H1 (cell line): ENCODE results near the gene STIMATE. TPM values are rescaled to one million over a fixed set of nuclear protein-coding genes. Genes with fewer than 3 reads are reported as not detected.

ENCODE experiments used
- CTCF ChIA-PET: fragments of 300-600 bp; sonication (Branson Sonifier 250); formaldehyde crosslinking; loops from one replicate; lab custom pipeline; 2021; ENCODE audit not compliant: partially characterized antibody; lab: Charles Lee
- POLR2A ChIA-PET: fragments of 300-600 bp; sonication (Branson Sonifier 250); formaldehyde crosslinking; loops from one replicate; lab custom pipeline; 2021; ENCODE audit warnings: inconsistent platforms; ENCODE audit not compliant: partially characterized antibody; lab: Charles Lee
- DNase-seq, 2 experiments: peaks; one replicate each; pipeline versions ENCODE4 v3.0.0 to v3.0.0-alpha.2; 2010 to 2022; ENCODE audit warnings: low spot score in 2 of 2, low read depth in 1 of 2, mixed read lengths in 1 of 2
- FAIRE-seq: peaks from 2 replicates; lab custom pipeline; 2011; peaks lifted over from hg19 to GRCh38; lab: Jason Lieb, UNC
- H2AFZ ChIP-seq: 2 replicates; pipeline ENCODE4 v1.8.1; 2012; ENCODE audit warnings: low read length, inconsistent platforms
- H2AK5ac ChIP-seq: 2 replicates; pipeline ENCODE4 v1.6.1; 2013; ENCODE audit warnings: low read depth, low read length
- H2BK120ac ChIP-seq: replicated peaks from 2 replicates; pipeline ENCODE3; 2013; ENCODE audit warnings: low read depth, low read length, inconsistent platforms
- H2BK12ac ChIP-seq: 2 replicates; pipeline ENCODE4 v1.6.1; 2013; ENCODE audit warnings: low read depth, low read length
- H2BK15ac ChIP-seq: 2 replicates; pipeline ENCODE4 v1.6.1; 2013; ENCODE audit warnings: low read length
- H2BK20ac ChIP-seq: 2 replicates; pipeline ENCODE4 v1.6.1; 2013; ENCODE audit warnings: low read length
- H2BK5ac ChIP-seq: 2 replicates; pipeline ENCODE4 v1.6.1; 2013; ENCODE audit warnings: low read depth, low read length
- H3K14ac ChIP-seq: 2 replicates; pipeline ENCODE4 v1.6.1; 2013; ENCODE audit warnings: inconsistent platforms; ENCODE audit not compliant: insufficient read length
- H3K18ac ChIP-seq: 2 replicates; pipeline ENCODE4 v1.6.1; 2013; ENCODE audit warnings: low read length; ENCODE audit errors: extremely low read depth
- H3K23ac ChIP-seq: 2 replicates; pipeline ENCODE4 v1.6.1; 2013; ENCODE audit warnings: inconsistent platforms; ENCODE audit not compliant: insufficient read length
- H3K23me2 ChIP-seq: 2 replicates; pipeline ENCODE4 v1.6.1; 2013; ENCODE audit warnings: low read depth, low read length
- H3K27ac ChIP-seq: 2 replicates; pipeline ENCODE4 v1.6.1; 2011; ENCODE audit warnings: low read depth, low read length, inconsistent platforms
- H3K27me3 ChIP-seq, 4 experiments: replicated peaks in 1 of 4; 1 replicate in 1 of 4; 2 replicates in 3 of 4; pipeline versions ENCODE4 v1.6.1 to v1.8.1; 2011 to 2013; ENCODE audit warnings: low read length in 3 of 4, mild to moderate bottlenecking in 3 of 4, inconsistent platforms in 2 of 4, mixed read lengths in 2 of 4, moderate library complexity in 1 of 4; ENCODE audit not compliant: control insufficient read depth in 3 of 4, insufficient read depth in 3 of 4; ENCODE audit errors: extremely low read depth in 1 of 4
- H3K36me3 ChIP-seq, 4 experiments: 2 replicates each; pipeline versions ENCODE4 v1.6.1 to v1.8.1; 2011 to 2013; ENCODE audit warnings: mild to moderate bottlenecking in 4 of 4, low read length in 3 of 4, moderate library complexity in 2 of 4, control low read depth in 1 of 4, inconsistent platforms in 1 of 4; ENCODE audit not compliant: insufficient read depth in 4 of 4, control insufficient read depth in 2 of 4
- H3K4ac ChIP-seq: replicated peaks from 2 replicates; pipeline ENCODE3; 2013; ENCODE audit warnings: low read length, low read depth, mixed read lengths, inconsistent platforms; ENCODE audit not compliant: insufficient read length
- H3K4me1 ChIP-seq, 4 experiments: replicated peaks in 1 of 4; 1 replicate in 1 of 4; 2 replicates in 3 of 4; pipeline versions ENCODE4 v1.6.1 to v1.8.1; 2011 to 2013; ENCODE audit warnings: low read length in 3 of 4, inconsistent platforms in 2 of 4, mixed read lengths in 1 of 4; ENCODE audit not compliant: insufficient read depth in 4 of 4, control insufficient read depth in 3 of 4
- H3K4me2 ChIP-seq, 2 experiments: 2 replicates each; pipeline versions ENCODE4 v1.6.1 to v1.8.1; 2011 to 2013; ENCODE audit warnings: low read depth in 2 of 2, low read length in 2 of 2, control low read depth in 1 of 2, inconsistent platforms in 1 of 2, mild to moderate bottlenecking in 1 of 2; ENCODE audit not compliant: insufficient read depth in 1 of 2
- H3K4me3 ChIP-seq, 4 experiments: fragments of 200-600, 300-600 bp in 1 of 4; sonication (generic), shearing (Covaris generic), sonication (Bioruptor Twin) in 1 of 4; 2 replicates each; pipeline versions ENCODE4 v1.5.1 to v1.8.1; 2011 to 2016; ENCODE audit warnings: low read length in 4 of 4, low read depth in 3 of 4, control low read depth in 2 of 4, inconsistent platforms in 2 of 4, mild to moderate bottlenecking in 2 of 4, mixed read lengths in 1 of 4, moderate library complexity in 1 of 4; ENCODE audit not compliant: insufficient read depth in 2 of 4; ENCODE audit errors: extremely low read depth in 1 of 4
- H3K56ac ChIP-seq: replicated peaks from 2 replicates; pipeline ENCODE3; 2013; ENCODE audit warnings: low read depth, mild to moderate bottlenecking, mixed read lengths, low read length, inconsistent platforms; ENCODE audit not compliant: insufficient read length
- H3K79me1 ChIP-seq: 2 replicates; pipeline ENCODE4 v1.6.1; 2013; ENCODE audit warnings: low read depth, low read length, control low read depth
- H3K79me2 ChIP-seq, 2 experiments: 2 replicates each; pipeline versions ENCODE4 v1.6.1 to v1.8.1; 2012 to 2013; ENCODE audit warnings: low read length in 2 of 2, mild to moderate bottlenecking in 2 of 2, inconsistent platforms in 1 of 2; ENCODE audit not compliant: insufficient read depth in 2 of 2, control insufficient read depth in 1 of 2
- H3K9ac ChIP-seq, 4 experiments: replicated peaks in 1 of 4; 1 replicate in 1 of 4; 2 replicates in 3 of 4; pipeline versions ENCODE4 v1.6.1 to v1.8.1; 2011 to 2013; ENCODE audit warnings: low read depth in 3 of 4, low read length in 3 of 4, control low read depth in 2 of 4, mild to moderate bottlenecking in 2 of 4, moderate library complexity in 2 of 4, inconsistent platforms in 1 of 4; ENCODE audit errors: extremely low read depth in 1 of 4
- H3K9me3 ChIP-seq, 2 experiments: 2 replicates each; pipeline versions ENCODE4 v1.6.1 to v1.8.1; 2012 to 2013; ENCODE audit warnings: mild to moderate bottlenecking in 2 of 2, moderate library complexity in 2 of 2, control low read depth in 1 of 2, inconsistent platforms in 1 of 2, low read depth in 1 of 2, low read length in 1 of 2, mixed read lengths in 1 of 2; ENCODE audit not compliant: insufficient read depth in 2 of 2
- H4K20me1 ChIP-seq, 2 experiments: replicated peaks in 1 of 2; 2 replicates each; pipeline versions ENCODE3 to v1.8.1; 2011 to 2013; ENCODE audit warnings: inconsistent platforms in 2 of 2, low read length in 2 of 2, mild to moderate bottlenecking in 1 of 2; ENCODE audit not compliant: insufficient read depth in 2 of 2, control insufficient read depth in 1 of 2
- H4K5ac ChIP-seq: 2 replicates; pipeline ENCODE4 v1.6.1; 2013; ENCODE audit warnings: low read length, low read depth, mixed read lengths, inconsistent platforms; ENCODE audit not compliant: insufficient read length
- H4K8ac ChIP-seq: 2 replicates; pipeline ENCODE4 v1.8.0; 2013; ENCODE audit warnings: mild to moderate bottlenecking, moderate library complexity, low read length, inconsistent platforms; ENCODE audit not compliant: insufficient read depth; ENCODE audit errors: extremely low read depth
- H4K91ac ChIP-seq: replicated peaks from 2 replicates; pipeline ENCODE3; 2013; ENCODE audit warnings: low read length, mixed read lengths, inconsistent platforms; ENCODE audit not compliant: insufficient read length
- KDM5A ChIP-seq: fragments of 200-600 bp; IDR thresholded peaks from 2 replicates; pipeline ENCODE4 v1.7.1; 2012; ENCODE audit warnings: mild to moderate bottlenecking, low read length, inconsistent platforms, mixed read lengths
- RNF2 ChIP-seq: fragments of 200-900, 300-1000 bp; sonication (generic); IDR thresholded peaks from 2 replicates; pipeline ENCODE4 v1.7.1; 2016; ENCODE audit warnings: borderline replicate concordance, low read depth, mild to moderate bottlenecking, antibody characterized with exemption, low read length; ENCODE audit not compliant: poor library complexity, severe bottlenecking; ENCODE audit errors: missing control alignments
- YY1 ChIP-seq: IDR thresholded peaks from 2 replicates; pipeline ENCODE4 v1.6.1; 2011; ENCODE audit warnings: low read depth, mild to moderate bottlenecking, low read length
- ZNF274 ChIP-seq: IDR thresholded peaks from 2 replicates; pipeline ENCODE4 v1.7.0; 2012; ENCODE audit warnings: low read length, borderline replicate concordance; ENCODE audit errors: extremely low read depth
- WGBS, 2 experiments: shearing (Covaris generic) in 1 of 2; methylation state at CpG; one replicate each; pipeline versions ENCODE4 v1.1.6 to v1.1.7; 2013 to 2015; ENCODE audit warnings: low lambda C conversion rate in 2 of 2, mixed read lengths in 2 of 2, inconsistent platforms in 1 of 2, low coverage in 1 of 2, missing lambda C conversion rate in 1 of 2; ENCODE audit not compliant: insufficient replicate concordance in 2 of 2, insufficient coverage in 1 of 2, insufficient read length in 1 of 2; ENCODE audit errors: extremely low coverage in 1 of 2, missing lambda C conversion rate in 1 of 2; 5-methylcytosine and 5-hydroxymethylcytosine counted together
- long read RNA-seq, 2 experiments: library from RNA in 1 of 2; library from capped mRNA in 1 of 2; stranded (forward); transcript quantifications; one replicate each; pipeline ENCODE4 v2.0.0, GENCODE V29; 2021; ENCODE audit warnings: inconsistent platforms in 1 of 2
- polyA minus RNA-seq, 3 experiments: library from RNA; depleted of rRNA, polyadenylated mRNA; stranded (reverse); fragments of >200 nt; gene quantifications; 1 replicate in 2 of 3; 2 replicates in 1 of 3; pipeline ENCODE4 v1.2.3, GENCODE V29; 2011
- polyA plus RNA-seq, 7 experiments: library from polyadenylated mRNA; depleted of rRNA in 3 of 7; stranded (reverse) in 5 of 7; unstranded in 2 of 7; fragments of >200 nt in 5 of 7; fragments of 200-250 nt in 2 of 7; gene quantifications; 1 replicate in 5 of 7; 2 replicates in 1 of 7; 4 replicates in 1 of 7; pipeline versions ENCODE4 v1.2.1 to v1.2.3, GENCODE V29; 2011 to 2013; ENCODE audit warnings: missing spikeins in 2 of 7, mixed read lengths in 2 of 7
- total RNA-seq: library from RNA; stranded (reverse); fragmentation: NEBNext Ultra II Directional; extraction: Animal tissue kit (Norgen Biotek cat#: 25700); gene quantifications from 2 replicates; pipeline ENCODE4 v1.2.1, GENCODE V29; 2021

The STIMATE gene
- total RNA-seq (22.1 and 23.0 TPM in 2 replicates), polyA plus RNA-seq (2011; rRNA removed) (17.5 and 33.0 TPM in 2 replicates), polyA minus RNA-seq (2011; rRNA and poly(A)+ RNA removed) (19.6 and 21.4 TPM in 2 replicates)
- 18.6 TPM for polyA plus RNA-seq (2011; cell fraction: cytosol; rRNA removed)
- polyA plus RNA-seq (2011; cell fraction: nucleus; rRNA removed) = 59.9 TPM
- polyA plus RNA-seq (2012, experiment 1 of 2) = 12.2 to 19.4 TPM (median 15.0 TPM) in 4 replicates
- 8.8 TPM for polyA plus RNA-seq (2012, experiment 2 of 2)
- polyA plus RNA-seq (2013, experiment 1 of 2) = 26.4 TPM
- polyA plus RNA-seq (2013, experiment 2 of 2) = 27.2 TPM
- 22.6 TPM for polyA minus RNA-seq (2011; cell fraction: cytosol; rRNA and poly(A)+ RNA removed)
- polyA minus RNA-seq (2011; cell fraction: nucleus; rRNA and poly(A)+ RNA removed) = 24.2 TPM
- long read RNA-seq, experiment 1, full-length matches to known transcripts = 9 of 23 reads
- long read RNA-seq, experiment 1, partial matches to known transcripts = 1 of 23 reads
- long read RNA-seq, experiment 1, other reads (novel, unspliced or antisense) = 13 of 23 reads
- long read RNA-seq, experiment 2, partial matches to known transcripts = 9 of 11 reads
- long read RNA-seq, experiment 2, other reads (novel, unspliced or antisense) = 2 of 11 reads

DNA sequence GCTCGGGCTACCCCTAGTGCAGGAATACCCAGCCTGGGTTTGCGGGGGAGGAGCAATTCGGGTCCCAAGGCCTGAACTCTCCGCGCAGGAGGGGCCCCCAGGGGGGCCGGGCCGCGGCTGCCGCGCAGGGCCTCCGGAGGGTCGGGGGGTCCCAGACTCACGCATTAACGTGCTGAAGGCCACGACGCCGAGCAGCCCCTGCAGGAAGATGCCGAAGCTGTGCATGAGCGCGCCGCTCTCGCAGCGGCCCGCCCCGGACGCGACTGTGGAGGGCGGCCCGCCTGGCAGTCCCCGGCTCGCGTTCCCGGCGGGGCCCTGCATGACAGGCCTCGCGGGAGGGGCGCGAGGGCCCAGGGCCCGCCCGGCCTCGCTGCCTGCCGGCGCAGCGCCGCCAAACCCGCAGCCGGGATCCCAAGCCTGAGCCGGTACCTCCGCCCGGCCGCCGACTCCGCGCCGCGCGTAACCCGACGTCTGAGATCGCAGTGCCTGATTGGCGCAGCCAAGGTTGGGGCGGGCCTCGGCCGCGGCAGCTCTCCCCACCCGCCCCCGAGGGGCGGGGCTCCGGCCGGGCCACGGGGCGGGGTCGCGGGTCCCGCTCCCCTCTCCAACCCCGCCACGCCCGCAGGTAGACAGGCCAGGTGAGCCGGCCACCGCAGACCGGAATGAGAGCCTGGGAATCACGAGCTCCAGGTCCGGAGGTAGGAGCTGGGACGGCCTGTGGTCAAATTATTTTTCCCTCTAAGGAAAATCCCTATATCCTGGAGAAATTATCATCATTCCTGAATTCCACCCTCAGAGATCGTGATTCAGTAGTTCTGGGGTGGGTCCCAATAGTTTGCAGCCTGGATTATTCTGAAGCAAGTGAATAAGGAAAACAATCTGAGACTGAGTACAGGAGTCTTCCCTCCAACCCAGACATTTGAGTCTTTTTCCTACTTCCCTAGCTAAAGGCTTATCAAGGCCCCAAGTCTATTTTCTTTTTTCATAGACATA, at the start of gene STIMATE:
Gene STIMATE (minus strand): TSS at position 419 of the 993 bp plus-strand sequence. CDS start 98 bp downstream, at position 321.
- H2BK20ac ChIP-seq = no peak within 1 kb of the TSS
- H2AFZ ChIP-seq = peak within 1 kb of the TSS; percentile 87
- ChIA-PET POLR2A (interaction anchor here (0.8 to 2.0 kb wide), 5 partner anchors 10 to 132 kb away, joined by 3 to 7 read pairs (median 4); no protein-coding TSS in a partner anchor), CTCF (interaction anchor here (0.7 to 1.9 kb wide), 12 partner anchors 8 to 175 kb away, joined by 3 to 6 read pairs (median 3); no protein-coding TSS in a partner anchor)
- H2BK15ac ChIP-seq = no peak within 1 kb of the TSS
- no peak within 1 kb of the TSS for H3K56ac ChIP-seq
- H3K4me3 ChIP-seq = peak within 1 kb of the TSS; percentile 76 to 84 (median 80)
- FAIRE-seq (no peak), DNase-seq (peak; percentile 60 to 91)
- H3K4ac ChIP-seq = peak within 1 kb of the TSS; percentile 25
- H3K27ac ChIP-seq = no peak within 1 kb of the TSS
- H3K79me1 ChIP-seq = 0 out of 2 replicates have a peak, but pooled peaks cover 2% of the 10 kb centered on the region
- H2AK5ac ChIP-seq = 0 out of 2 replicates have a peak within 1 kb of the TSS, but pooled peaks have one; percentile 9
- no peak within 1 kb of the TSS for H4K5ac ChIP-seq
- H4K20me1 ChIP-seq = peaks cover 1 to 3% of the 10 kb centered on the region in 2 experiments
- no peak within 1 kb of the TSS for H3K23ac ChIP-seq
- H2BK5ac ChIP-seq = 0 out of 2 replicates have a peak within 1 kb of the TSS, but pooled peaks have one; percentile 19
- H3K9me3 ChIP-seq = no peaks in the 10 kb centered on the region
- peaks cover 0 to 3% (median 1%) of the 10 kb centered on the region in 4 experiments; a peak in 2 of 7 replicates for H3K4me1 ChIP-seq
- no peak within 1 kb of the TSS for H2BK120ac ChIP-seq
- no peak within 1 kb of the TSS for H2BK12ac ChIP-seq
- H3K36me3 ChIP-seq = no peaks in the 10 kb centered on the region
- 0 out of 2 replicates have a peak within 1 kb of the TSS, but pooled peaks have one; percentile 35 for H3K18ac ChIP-seq
- H3K23me2 ChIP-seq = peaks cover 6% of the 10 kb centered on the region
- peak within 1 kb of the TSS; percentile 35 to 62 (median 50) for H3K9ac ChIP-seq
- no peak within 1 kb of the TSS for H3K14ac ChIP-seq
- H3K4me2 ChIP-seq = peak within 1 kb of the TSS; percentile 95 to 98
- H4K91ac ChIP-seq = no peak within 1 kb of the TSS
- H3K27me3 ChIP-seq = no peaks in the 10 kb centered on the region
- WGBS, 2 experiments = 1% methylated on average over 48 of the region's 85 CpGs; no CpG with 5 or more reads in 1 of the 2 experiments
- no peak within 1 kb of the TSS; the same call in 1 of the 2 replicates for H4K8ac ChIP-seq
- H3K79me2 ChIP-seq = peaks cover 0 to 21% of the 10 kb centered on the region in 2 experiments; a peak in 2 of 4 replicates
- TF ChIP-seq KDM5A (no peak), RNF2 (no peak), ZNF274 (no peak), YY1 (no peak)
